PC-9 (cell line): ENCODE measurements around the gene EGFL8. TPM values are rescaled to one million over a fixed set of nuclear protein-coding genes. Genes with fewer than 3 reads are reported as not detected.
A peak's percentile ranks its signal among the peaks of the same experiment; 100 is the strongest.
"Not testable (repeated sequence)": the region's sequence is repeated elsewhere in the genome, so short reads cannot be mapped to it uniquely, and the experiment has no call there.

Experiments used
- BruUV-seq: library from RNA; stranded (reverse); fragments of 400-500 nt; replicated peaks from 2 replicates; lab custom pipeline; 2021; lab: Mats Ljungman, UMichigan
- CTCF ChIA-PET: fragments of 300-600 bp; sonication (Branson Sonifier 250); formaldehyde crosslinking; loops from one replicate; lab custom pipeline; 2022; ENCODE audit warnings: antibody characterized with exemption; lab: Charles Lee
- POLR2A ChIA-PET: fragments of 300-600 bp; sonication (Branson Sonifier 250); formaldehyde crosslinking; loops from one replicate; lab custom pipeline; 2022; ENCODE audit warnings: antibody characterized with exemption; ENCODE audit not compliant: unreplicated experiment; lab: Charles Lee
- DNase-seq, 2 experiments: peaks; one replicate each; pipeline versions ENCODE4 v3.0.0 to v3.0.0-alpha.2; 2015 to 2022; ENCODE audit warnings: mixed read lengths in 1 of 2
- H2AFZ ChIP-seq: fragments of 200-600 bp; sonication (generic); 2 replicates; pipeline ENCODE4 v1.8.1; 2017; ENCODE audit warnings: antibody characterized with exemption
- H3F3A ChIP-seq: fragments of 200-600 bp; sonication (generic); 2 replicates; pipeline ENCODE4 v1.8.1; 2017; ENCODE audit warnings: antibody characterized with exemption, mild to moderate bottlenecking, low read depth; ENCODE audit not compliant: insufficient read depth
- H3K27ac ChIP-seq: fragments of 200-600 bp; sonication (generic); 2 replicates; pipeline ENCODE4 v1.6.1; 2016; ENCODE audit warnings: mixed run types
- H3K27me3 ChIP-seq: fragments of 200-600 bp; sonication (generic); 2 replicates; pipeline ENCODE4 v1.6.1; 2016; ENCODE audit warnings: low read depth, mixed run types; ENCODE audit not compliant: insufficient read depth
- H3K36me3 ChIP-seq: fragments of 200-600 bp; sonication (generic); 2 replicates; pipeline ENCODE4 v1.6.1; 2016; ENCODE audit warnings: low read depth, mixed run types
- H3K4me1 ChIP-seq: fragments of 200-600 bp; sonication (generic); replicated peaks from 2 replicates; pipeline ENCODE4 v1.6.1; 2016; ENCODE audit warnings: mixed run types; ENCODE audit not compliant: insufficient read depth
- H3K4me2 ChIP-seq: fragments of 200-600 bp; sonication (generic); 2 replicates; pipeline ENCODE4 v1.6.1; 2017; ENCODE audit warnings: mixed run types
- H3K4me3 ChIP-seq: fragments of 200-600 bp; sonication (generic); 2 replicates; pipeline ENCODE4 v1.6.1; 2016; ENCODE audit warnings: mixed run types
- H3K79me2 ChIP-seq: fragments of 200-600 bp; sonication (generic); 2 replicates; pipeline ENCODE4 v1.6.1; 2017; ENCODE audit warnings: low read depth, mixed run types
- H3K9me2 ChIP-seq: fragments of 200-600 bp; sonication (generic); 2 replicates; pipeline ENCODE4 v1.8.1; 2017; ENCODE audit warnings: mild to moderate bottlenecking; ENCODE audit not compliant: insufficient read depth
- H3K9me3 ChIP-seq: fragments of 200-600 bp; sonication (generic); 2 replicates; pipeline ENCODE4 v1.8.1; 2016; ENCODE audit warnings: low read depth; ENCODE audit not compliant: insufficient read depth
- H4K20me1 ChIP-seq: fragments of 200-600 bp; sonication (generic); 2 replicates; pipeline ENCODE4 v1.8.1; 2017; ENCODE audit not compliant: insufficient read depth
- CTCF ChIP-seq: fragments of 200-600 bp; sonication (generic); conservative IDR thresholded peaks from 2 replicates; pipeline ENCODE4 v1.6.1; 2017; ENCODE audit warnings: mixed run types, antibody characterized with exemption, mild to moderate bottlenecking, moderate library complexity
- EZH2 ChIP-seq: fragments of 200-600 bp; sonication (generic); IDR thresholded peaks from 2 replicates; pipeline ENCODE4 v1.8.0; 2017; ENCODE audit warnings: antibody characterized with exemption, low read depth
- intact Hi-C: fragments of 100-400 bp; cut with micrococcal nuclease; formaldehyde crosslinking; loops from one replicate; pipeline ENCODE4 v1.10.0; 2022; ENCODE audit not compliant: unreplicated experiment
- total RNA-seq: library from RNA; stranded (reverse); gene quantifications from 2 replicates; pipeline ENCODE4 v1.2.3, GENCODE V29; 2021

Gene EGFL8
- total RNA-seq, 1 experiment from 2014 or later: 26.0 TPM

GRCh38 chr6:32190911-32191677 is 26.7 kb downstream of the EGFL8 start:
- BruUV-seq: no TSS peak
- Histone ChIP-seq H4K20me1 (no peaks in the 10 kb centered on the region), H3K4me1 (peaks cover 19% of the 10 kb centered on the region), H3K79me2 (peaks cover 18% of the 10 kb centered on the region), H3F3A (peaks cover 12% of the 10 kb centered on the region; the same call in 1 of the 2 replicates), H2AFZ (no peak overlapping the region), H3K27me3 (no peaks in the 10 kb centered on the region), H3K27ac (no peak overlapping the region), H3K4me3 (no peak overlapping the region), H3K4me2 (peak overlapping the region; percentile 95), H3K36me3 (peaks cover 10% of the 10 kb centered on the region), H3K9me2 (no peaks in the 10 kb centered on the region), H3K9me3 (no peaks in the 10 kb centered on the region)
- no peak for DNase-seq
- ChIA-PET CTCF (interaction anchor here (1.1 kb wide), 1 partner anchor 13 kb away, joined by 4 read pairs; no protein-coding TSS in a partner anchor), POLR2A (no interaction called here)
- intact Hi-C loops: loop anchor here (1.0 to 10.0 kb wide), 3 partner anchors 13 to 784 kb away; partner anchors contain the start of genes ATP6V1G2, DDX39B, NFKBIL1 and RNF5
- TF ChIP-seq CTCF (no peak), EZH2 (no peak)

GRCh38 chr6:32191696-32192607 is 27.6 kb downstream of the EGFL8 start:
- H3K9me2 ChIP-seq: no peaks in the 10 kb centered on the region
- H2AFZ ChIP-seq: no peak overlapping the region
- TF ChIP-seq CTCF (no peak), EZH2 (no peak)
- H3K4me1 ChIP-seq: peaks cover 25% of the 10 kb centered on the region
- no peak for DNase-seq
- no peak overlapping the region for H3K4me3 ChIP-seq
- H3K9me3 ChIP-seq: no peaks in the 10 kb centered on the region
- H3K27me3 ChIP-seq: no peaks in the 10 kb centered on the region
- peaks cover 18% of the 10 kb centered on the region for H3K79me2 ChIP-seq
- no peak overlapping the region for H3K4me2 ChIP-seq
- peaks cover 9% of the 10 kb centered on the region for H3K36me3 ChIP-seq
- intact Hi-C loops: loop anchor here (10.0 kb wide), 2 partner anchors 647 to 783 kb away; partner anchors contain the start of genes ATP6V1G2, DDX39B and NFKBIL1
- H4K20me1 ChIP-seq: no peaks in the 10 kb centered on the region
- no TSS peak for BruUV-seq
- ChIA-PET CTCF (interaction anchor here (0.6 kb wide), 1 partner anchor 31 kb away, joined by 6 read pairs; no protein-coding TSS in a partner anchor), POLR2A (no interaction called here)
- peaks cover 12% of the 10 kb centered on the region; the same call in 1 of the 2 replicates for H3F3A ChIP-seq
- no peak overlapping the region for H3K27ac ChIP-seq

GRCh38 chr6:32192608-32193039 is 28.2 kb downstream of the EGFL8 start, which contains the start of gene GPSM3:
TSS of gene GPSM3 (minus strand) at chr6:32192643. CDS start at chr6:32192513, 130 bp downstream.
- BruUV-seq: no TSS peak
- ChIA-PET POLR2A (no interaction called here), CTCF (interaction anchor here (0.6 kb wide), 1 partner anchor 32 kb away, joined by 6 read pairs; no protein-coding TSS in a partner anchor)
- Histone ChIP-seq H3K4me1 (peaks cover 25% of the 10 kb centered on the region), H3K9me3 (no peaks in the 10 kb centered on the region), H2AFZ (no peak within 1 kb of the TSS), H3K4me2 (peak within 1 kb of the TSS; percentile 21; the same call in 1 of the 2 replicates), H3K27ac (no peak within 1 kb of the TSS), H3K79me2 (peaks cover 18% of the 10 kb centered on the region), H3K27me3 (no peaks in the 10 kb centered on the region), H3F3A (peaks cover 8% of the 10 kb centered on the region), H3K4me3 (no peak within 1 kb of the TSS), H3K9me2 (no peaks in the 10 kb centered on the region), H3K36me3 (0 out of 2 replicates have a peak, but pooled peaks cover 2% of the 10 kb centered on the region), H4K20me1 (no peaks in the 10 kb centered on the region)
- DNase-seq: no peak
- intact Hi-C loops: loop anchor here (10.0 kb wide), 2 partner anchors 648 to 782 kb away; partner anchors contain the start of genes ATP6V1G2, DDX39B and NFKBIL1
- TF ChIP-seq EZH2: no peak
- no peak for TF ChIP-seq CTCF

GRCh38 chr6:32193096-32193495 is 28.7 kb downstream of the EGFL8 start:
- H2AFZ ChIP-seq, BruUV-seq, H3K27me3 ChIP-seq, H4K20me1 ChIP-seq, H3K9me3 ChIP-seq, DNase-seq, CTCF ChIA-PET, H3K4me3 ChIP-seq, POLR2A ChIA-PET, H3K9me2 ChIP-seq, H3K4me2 ChIP-seq, H3K36me3 ChIP-seq, H3K27ac ChIP-seq: not testable (repeated sequence)
- Histone ChIP-seq H3K79me2 (peaks cover 15% of the 10 kb centered on the region), H3F3A (peaks cover 13% of the 10 kb centered on the region), H3K4me1 (peaks cover 25% of the 10 kb centered on the region)
- intact Hi-C loops: loop anchor here (10.0 kb wide), 2 partner anchors 648 to 782 kb away; partner anchors contain the start of genes ATP6V1G2, DDX39B and NFKBIL1
